GM20000 (cell line): ENCODE data around the gene SLC19A1.

Experiments
- DNase-seq: peaks from one replicate; pipeline ENCODE4 v3.0.0; 2012; ENCODE audit warnings: low spot score
- TF ChIP-seq, protein P1 (sequence below): IDR thresholded peaks from 2 replicates; pipeline ENCODE4 v1.5.1; 2012; ENCODE audit warnings: mild to moderate bottlenecking, control low read depth; ENCODE audit errors: extremely low read depth, missing control alignments

The SLC19A1 gene

GRCh38 chr21:45514311-45515021, 27.8 kb downstream of the SLC19A1 start:
- DNase-seq = no peak
- TF ChIP-seq, protein P1, sequence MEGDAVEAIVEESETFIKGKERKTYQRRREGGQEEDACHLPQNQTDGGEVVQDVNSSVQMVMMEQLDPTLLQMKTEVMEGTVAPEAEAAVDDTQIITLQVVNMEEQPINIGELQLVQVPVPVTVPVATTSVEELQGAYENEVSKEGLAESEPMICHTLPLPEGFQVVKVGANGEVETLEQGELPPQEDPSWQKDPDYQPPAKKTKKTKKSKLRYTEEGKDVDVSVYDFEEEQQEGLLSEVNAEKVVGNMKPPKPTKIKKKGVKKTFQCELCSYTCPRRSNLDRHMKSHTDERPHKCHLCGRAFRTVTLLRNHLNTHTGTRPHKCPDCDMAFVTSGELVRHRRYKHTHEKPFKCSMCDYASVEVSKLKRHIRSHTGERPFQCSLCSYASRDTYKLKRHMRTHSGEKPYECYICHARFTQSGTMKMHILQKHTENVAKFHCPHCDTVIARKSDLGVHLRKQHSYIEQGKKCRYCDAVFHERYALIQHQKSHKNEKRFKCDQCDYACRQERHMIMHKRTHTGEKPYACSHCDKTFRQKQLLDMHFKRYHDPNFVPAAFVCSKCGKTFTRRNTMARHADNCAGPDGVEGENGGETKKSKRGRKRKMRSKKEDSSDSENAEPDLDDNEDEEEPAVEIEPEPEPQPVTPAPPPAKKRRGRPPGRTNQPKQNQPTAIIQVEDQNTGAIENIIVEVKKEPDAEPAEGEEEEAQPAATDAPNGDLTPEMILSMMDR = no peak

DNA sequence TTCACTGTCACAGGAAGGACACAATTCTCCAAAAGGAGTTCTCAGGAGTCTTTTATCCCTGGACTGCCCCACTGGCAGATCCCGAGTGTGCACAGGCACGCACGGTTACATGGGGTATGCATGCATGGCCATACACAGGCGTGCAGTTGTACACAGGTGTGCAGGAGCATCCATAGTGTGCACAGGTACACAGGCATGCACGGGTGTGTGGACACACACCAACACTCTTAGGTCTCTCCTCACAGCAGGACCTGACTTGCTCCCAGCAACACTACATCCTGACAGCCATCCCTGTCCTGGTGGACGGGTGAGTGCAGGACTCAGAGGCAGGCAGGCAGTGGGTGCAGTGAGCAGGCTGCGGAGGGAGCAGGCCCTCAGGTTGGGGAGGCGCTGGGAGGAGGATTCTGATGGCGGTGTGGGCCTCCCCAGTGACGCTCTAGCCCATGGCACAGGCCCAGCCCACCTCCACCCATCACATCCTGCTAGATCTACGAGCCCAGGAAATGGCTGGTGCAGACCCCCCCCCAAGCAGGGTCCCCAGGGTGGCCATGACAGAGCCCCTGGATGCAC, 28.4 kb downstream of the SLC19A1 start:
- TF ChIP-seq, protein P1 = no peak
- no peak for DNase-seq

DNA sequence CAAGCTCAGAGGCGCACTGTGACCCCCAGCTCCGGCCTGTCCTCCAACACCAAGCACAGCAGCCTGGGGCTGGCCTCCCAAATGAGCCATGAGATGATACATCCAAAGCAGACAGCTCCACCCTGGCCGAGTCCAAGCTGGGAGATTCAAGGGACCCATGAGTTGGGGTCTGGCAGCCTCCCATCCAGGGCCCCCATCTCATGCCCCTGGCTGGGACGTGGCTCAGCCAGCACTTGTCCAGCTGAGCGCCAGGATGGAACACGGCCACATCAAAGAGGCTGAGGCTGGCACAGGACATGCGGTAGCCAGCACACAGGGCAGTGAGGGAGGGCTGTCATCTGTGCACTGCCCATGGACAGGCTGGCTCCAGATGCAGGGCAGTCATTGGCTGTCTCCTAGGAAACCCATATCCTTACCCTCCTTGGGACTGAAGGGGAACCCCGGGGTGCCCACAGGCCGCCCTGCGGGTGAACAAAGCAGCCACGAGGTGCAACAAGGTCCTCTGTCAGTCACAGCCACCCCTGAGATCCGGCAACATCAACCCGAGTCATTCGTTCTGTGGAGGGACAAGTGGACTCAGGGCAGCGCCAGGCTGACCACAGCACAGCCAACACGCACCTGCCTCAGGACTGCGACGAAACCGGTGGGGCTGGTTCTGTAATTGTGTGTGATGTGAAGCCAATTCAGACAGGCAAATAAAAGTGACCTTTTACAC, 29.1 kb downstream of the SLC19A1 start:
- TF ChIP-seq, protein P1 = no peak
- no peak for DNase-seq

GRCh38 chr21:45512626-45513002, 29.6 kb downstream of the SLC19A1 start:
- TF ChIP-seq, protein P1 = no peak
- DNase-seq = no peak

GRCh38 chr21:45511661-45512431, 30.4 kb downstream of the SLC19A1 start:
- TF ChIP-seq, protein P1 = no peak
- DNase-seq = no peak

DNA sequence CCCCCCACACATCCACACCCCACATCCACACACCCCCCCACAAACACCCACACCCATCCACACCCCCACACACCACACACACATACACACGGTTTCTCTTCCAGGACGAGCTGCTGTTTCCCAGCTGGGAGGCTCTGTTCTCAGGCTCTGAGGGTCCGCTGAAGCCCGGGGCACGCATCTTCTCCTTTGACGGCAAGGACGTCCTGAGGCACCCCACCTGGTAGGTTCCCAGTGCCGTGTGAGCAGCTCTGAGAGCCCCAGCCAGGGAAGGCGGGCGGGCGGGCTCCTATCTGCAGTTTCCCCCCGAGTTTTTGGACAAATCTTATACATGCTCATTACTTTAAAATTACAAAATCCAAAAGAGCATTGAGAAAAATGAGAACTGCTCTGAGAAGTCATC, 31.2 kb downstream of the SLC19A1 start:
- no peak for DNase-seq
- TF ChIP-seq, protein P1 = no peak

DNA sequence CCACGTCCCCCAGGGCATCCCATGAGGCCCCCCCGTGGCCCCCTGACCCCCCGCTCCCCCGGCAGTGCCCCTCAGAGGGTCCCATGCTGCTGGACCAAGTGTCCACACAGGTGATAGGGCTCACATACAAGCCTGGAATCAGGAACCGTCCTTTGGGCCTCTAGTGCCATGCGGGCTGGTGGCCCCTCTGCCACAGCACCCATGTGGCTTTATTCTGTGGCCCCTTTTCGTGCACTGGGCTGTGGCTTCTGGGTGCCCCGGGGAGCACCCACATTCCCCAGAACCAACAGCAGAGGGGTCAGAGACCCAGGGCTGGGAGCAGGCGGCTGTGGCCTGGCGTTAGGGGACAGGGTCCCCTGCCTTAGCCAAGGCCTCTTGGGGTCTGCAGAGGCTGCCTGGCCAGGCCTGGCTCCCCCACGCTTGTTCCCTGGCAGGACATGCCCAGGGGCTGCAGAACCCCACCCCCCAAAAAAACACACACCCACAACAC, 31.7 kb downstream of the SLC19A1 start:
- no peak for DNase-seq
- TF ChIP-seq, protein P1 = no peak
